ENCODE measurements around the gene SCRN1. TPM values are rescaled to one million over a fixed set of nuclear protein-coding genes. Genes with fewer than 3 reads are reported as not detected.

The SCRN1 gene
- total RNA-seq, 4 donors from 2014 or later: 63.6 to 105 (median 83.8) TPM

GRCh38 chr7:29975561-29975960 lies 14.0 kb downstream of the SCRN1 start:
- intact Hi-C loops (cut with DNase I): no loop called here
- Histone ChIP-seq H3K9me3 (no peaks in the 10 kb centered on the region), H3K4me3 (peak overlapping the region in 1 of 4 donors; percentile 34), H3K27me3 (no peaks in the 10 kb centered on the region), H3K36me3 (no peaks in the 10 kb centered on the region), H3K4me1 (peaks cover 12 to 64% (median 58%) of the 10 kb centered on the region in 4 donors), H3K27ac (replicated peaks in 1 of 4) (peak overlapping the region; percentile 52 to 66 (median 62))
- no peak for DNase-seq (ENCODE audit: extremely low spot score)
- TF ChIP-seq CTCF (IDR thresholded peaks at IDR 0.05): no peak
- TF ChIP-seq EP300 (IDR thresholded peaks at IDR 0.05): no peak
- TF ChIP-seq POLR2A (IDR thresholded peaks at IDR 0.05; ENCODE audit: low read depth): no peak
- no peak for TF ChIP-seq POLR2AphosphoS5 (IDR thresholded peaks at IDR 0.05)
- WGBS: 63% methylated on average over 1 of the region's 1 CpG

GRCh38 chr7:29974286-29974685 lies 15.3 kb downstream of the SCRN1 start:
- intact Hi-C loops (cut with DNase I): no loop called here
- no peaks in the 10 kb centered on the region for H3K36me3 ChIP-seq
- TF ChIP-seq CTCF (IDR thresholded peaks at IDR 0.05): no peak
- no peak for TF ChIP-seq EP300 (IDR thresholded peaks at IDR 0.05)
- TF ChIP-seq POLR2A (IDR thresholded peaks at IDR 0.05; ENCODE audit: low read depth): no peak
- no peak for TF ChIP-seq POLR2AphosphoS5 (IDR thresholded peaks at IDR 0.05)
- no peak for DNase-seq (ENCODE audit: extremely low spot score)
- no peak overlapping the region for H3K4me3 ChIP-seq
- no peaks in the 10 kb centered on the region for H3K27me3 ChIP-seq
- peaks cover 12 to 70% (median 66%) of the 10 kb centered on the region in 4 donors for H3K4me1 ChIP-seq
- 82% methylated on average over 3 of the region's 3 CpGs for WGBS
- H3K9me3 ChIP-seq: no peaks in the 10 kb centered on the region
- peak overlapping the region in 2 of 4 donors; percentile 9 to 52 for H3K27ac ChIP-seq (replicated peaks in 1 of 4)

GRCh38 chr7:29972315-29972669 lies 17.3 kb downstream of the SCRN1 start:
- intact Hi-C loops (cut with DNase I): no loop called here
- no peak for TF ChIP-seq POLR2A (IDR thresholded peaks at IDR 0.05; ENCODE audit: low read depth)
- no peak for TF ChIP-seq EP300 (IDR thresholded peaks at IDR 0.05)
- no peak for TF ChIP-seq CTCF (IDR thresholded peaks at IDR 0.05)
- no peak for TF ChIP-seq POLR2AphosphoS5 (IDR thresholded peaks at IDR 0.05)
- Histone ChIP-seq H3K27ac (replicated peaks in 1 of 4) (no peak overlapping the region), H3K4me1 (peaks cover 12 to 75% (median 73%) of the 10 kb centered on the region in 4 donors), H3K36me3 (peaks cover 0 to 4% (median 0%) of the 10 kb centered on the region in 4 donors), H3K27me3 (no peaks in the 10 kb centered on the region), H3K9me3 (no peaks in the 10 kb centered on the region), H3K4me3 (no peak overlapping the region)
- no peak for DNase-seq (ENCODE audit: extremely low spot score)
- WGBS: 85% methylated on average over 1 of the region's 1 CpG

GRCh38 chr7:29971566-29972314 lies 17.9 kb downstream of the SCRN1 start:
- H3K36me3 ChIP-seq: peaks cover 0 to 4% (median 0%) of the 10 kb centered on the region in 4 donors
- no peak for DNase-seq (ENCODE audit: extremely low spot score)
- H3K27me3 ChIP-seq: no peaks in the 10 kb centered on the region
- peaks cover 9 to 69% (median 68%) of the 10 kb centered on the region in 4 donors for H3K4me1 ChIP-seq
- no peaks in the 10 kb centered on the region for H3K9me3 ChIP-seq
- intact Hi-C loops (cut with DNase I): no loop called here
- no peak overlapping the region for H3K27ac ChIP-seq (replicated peaks in 1 of 4)
- no peak overlapping the region for H3K4me3 ChIP-seq
- WGBS: 84% methylated on average over 5 of the region's 5 CpGs
- no peak for TF ChIP-seq CTCF (IDR thresholded peaks at IDR 0.05)
- no peak for TF ChIP-seq POLR2AphosphoS5 (IDR thresholded peaks at IDR 0.05)
- no peak for TF ChIP-seq POLR2A (IDR thresholded peaks at IDR 0.05; ENCODE audit: low read depth)
- TF ChIP-seq EP300 (IDR thresholded peaks at IDR 0.05): no peak
